SK-N-SH (cell line): ENCODE results near the gene ASS1. TPM values are rescaled to one million over a fixed set of nuclear protein-coding genes. Genes with fewer than 3 reads are reported as not detected.
A peak's percentile ranks its signal among the peaks of the same experiment; 100 is the strongest.

Source experiments
- CTCF ChIA-PET: fragments of 300-600, 350-600 bp; formaldehyde crosslinking; extraction: SDS; loops from one replicate; lab custom pipeline; 2021; lab: Yijun Ruan, JAX
- POLR2A ChIA-PET: fragments of 350-600 bp; sonication (Branson Sonifier 250); formaldehyde crosslinking; extraction: SDS; loops from one replicate; lab custom pipeline; 2020; ENCODE audit warnings: antibody characterized with exemption, inconsistent platforms; lab: Yijun Ruan, JAX
- DNase-seq: peaks from one replicate; pipeline ENCODE4 v3.0.0; 2012
- H2AFZ ChIP-seq: fragments of 200-600 bp; sonication (generic); 2 replicates; pipeline ENCODE4 v1.8.1; 2016; ENCODE audit warnings: antibody characterized with exemption, mild to moderate bottlenecking, low read depth
- H3F3A ChIP-seq: fragments of 200-600 bp; sonication (generic); replicated peaks from 2 replicates; pipeline ENCODE3; 2016; ENCODE audit warnings: antibody characterized with exemption, mild to moderate bottlenecking; ENCODE audit not compliant: insufficient read depth
- H3K27ac ChIP-seq, 2 experiments: fragments of 200-500 bp in 1 of 2; fragments of 200-600 bp in 1 of 2; sonication (Bioruptor generic) in 1 of 2; sonication (generic), shearing (Covaris generic) in 1 of 2; 2 replicates each; pipeline versions ENCODE4 v1.5.1 to v1.6.1; 2014 to 2016; ENCODE audit warnings: low read depth in 2 of 2, inconsistent platforms in 1 of 2, low read length in 1 of 2, mild to moderate bottlenecking in 1 of 2, mixed read lengths in 1 of 2
- H3K27me3 ChIP-seq: fragments of 200-600 bp; sonication (generic), shearing (Covaris generic); 2 replicates; pipeline ENCODE4 v1.6.1; 2016; ENCODE audit warnings: mixed run types; ENCODE audit not compliant: insufficient read depth
- H3K36me3 ChIP-seq, 2 experiments: fragments of 200-500 bp in 1 of 2; fragments of 200-600 bp in 1 of 2; sonication (Bioruptor generic) in 1 of 2; sonication (generic) in 1 of 2; replicated peaks in 1 of 2; 2 replicates each; pipeline versions ENCODE3 to v1.5.1; 2014 to 2016; ENCODE audit warnings: low read length in 1 of 2, mild to moderate bottlenecking in 1 of 2; ENCODE audit not compliant: insufficient read depth in 2 of 2, control insufficient read depth in 1 of 2
- H3K4me1 ChIP-seq, 2 experiments: fragments of 200-500 bp in 1 of 2; fragments of 200-600 bp in 1 of 2; sonication (Bioruptor generic) in 1 of 2; sonication (generic), shearing (Covaris generic) in 1 of 2; 2 replicates each; pipeline versions ENCODE4 v1.5.1 to v1.6.1; 2014 to 2016; ENCODE audit warnings: low read depth in 1 of 2, low read length in 1 of 2, mixed run types in 1 of 2; ENCODE audit not compliant: insufficient read depth in 2 of 2, control insufficient read depth in 1 of 2
- H3K4me2 ChIP-seq: fragments of 200-600 bp; sonication (generic), shearing (Covaris generic); 2 replicates; pipeline ENCODE4 v1.6.1; 2017; ENCODE audit warnings: mixed run types
- H3K4me3 ChIP-seq, 2 experiments: fragments of 200-500 bp in 1 of 2; fragments of 200-600 bp in 1 of 2; sonication (Bioruptor generic) in 1 of 2; sonication (generic), shearing (Covaris generic) in 1 of 2; 2 replicates each; pipeline versions ENCODE4 v1.5.1 to v1.8.1; 2014 to 2016; ENCODE audit warnings: low read depth in 2 of 2, inconsistent platforms in 1 of 2, low read length in 1 of 2, mild to moderate bottlenecking in 1 of 2, mixed read lengths in 1 of 2, moderate library complexity in 1 of 2
- H3K79me2 ChIP-seq: fragments of 200-600 bp; sonication (generic); 2 replicates; pipeline ENCODE4 v1.8.1; 2017; ENCODE audit warnings: mild to moderate bottlenecking; ENCODE audit not compliant: insufficient read depth
- H3K9ac ChIP-seq: fragments of 200-600 bp; sonication (generic); 2 replicates; pipeline ENCODE4 v1.6.1; 2017; ENCODE audit warnings: mixed run types
- H3K9me2 ChIP-seq: fragments of 200-600 bp; sonication (generic); 2 replicates; pipeline ENCODE4 v1.6.1; 2017; ENCODE audit warnings: mixed run types
- H3K9me3 ChIP-seq: fragments of 200-600 bp; sonication (generic); 2 replicates; pipeline ENCODE4 v1.6.1; 2017; ENCODE audit warnings: mixed run types, mild to moderate bottlenecking, moderate library complexity
- H4K20me1 ChIP-seq: fragments of 200-600 bp; sonication (generic); 2 replicates; pipeline ENCODE4 v1.6.1; 2017; ENCODE audit warnings: mild to moderate bottlenecking, mixed run types; ENCODE audit not compliant: insufficient read depth
- CHD2 ChIP-seq: fragments of 150-350 bp; IDR thresholded peaks from 2 replicates; pipeline ENCODE4 v1.6.1; 2018; ENCODE audit warnings: low read length; ENCODE audit not compliant: partially characterized antibody
- GABPA ChIP-seq: IDR thresholded peaks from 2 replicates; pipeline ENCODE4 v1.4.0; 2012; ENCODE audit warnings: low read depth, mild to moderate bottlenecking
- IRF3 ChIP-seq: fragments of 150-350 bp; IDR thresholded peaks from 2 replicates; pipeline ENCODE4 v1.6.1; 2016; ENCODE audit warnings: mild to moderate bottlenecking, low read depth, low read length
- MAX ChIP-seq: IDR thresholded peaks from 2 replicates; pipeline ENCODE4 v1.4.0; 2012; ENCODE audit warnings: low read depth
- MEF2A ChIP-seq: IDR thresholded peaks from 2 replicates; pipeline ENCODE4 v1.4.0; 2012; ENCODE audit warnings: low read depth, borderline replicate concordance
- MXI1 ChIP-seq: IDR thresholded peaks from 2 replicates; pipeline ENCODE4 v1.6.1; 2012; ENCODE audit warnings: mild to moderate bottlenecking, low read depth, low read length, improper control_type of control experiment
- NRF1 ChIP-seq: IDR thresholded peaks from 2 replicates; pipeline ENCODE4 v1.6.1; 2012; ENCODE audit warnings: low read depth, mild to moderate bottlenecking, low read length
- RAD21 ChIP-seq: IDR thresholded peaks from 2 replicates; pipeline ENCODE4 v1.6.1; 2012; ENCODE audit warnings: mild to moderate bottlenecking, low read length
- REST ChIP-seq: IDR thresholded peaks from 2 replicates; pipeline ENCODE4 v1.6.1; 2012; ENCODE audit warnings: mild to moderate bottlenecking, low read depth, low read length, moderate library complexity
- RFX5 ChIP-seq: IDR thresholded peaks from 2 replicates; pipeline ENCODE4 v1.6.1; 2012; ENCODE audit warnings: mild to moderate bottlenecking, improper control_type of control experiment, low read length
- RXRA ChIP-seq: IDR thresholded peaks from 2 replicates; pipeline ENCODE4 v1.4.0; 2012; ENCODE audit warnings: low read depth, mild to moderate bottlenecking, borderline replicate concordance
- YY1 ChIP-seq: IDR thresholded peaks from 2 replicates; pipeline ENCODE4 v1.4.0; 2012; ENCODE audit warnings: low read depth, mild to moderate bottlenecking
- WGBS: methylation state at CpG from one replicate; pipeline ENCODE4 v1.1.6; 2017; ENCODE audit warnings: low lambda C conversion rate; 5-methylcytosine and 5-hydroxymethylcytosine counted together
- polyA plus RNA-seq, 3 experiments: library from polyadenylated mRNA; depleted of rRNA; stranded (reverse); fragments of >200 nt; gene quantifications; 2 replicates each; pipeline ENCODE4 v1.2.3, GENCODE V29; 2012

Gene ASS1
- polyA plus RNA-seq, 1 of the 3 experiments (the other 2 are of a cell fraction), result 0.59 TPM

- H3K36me3 ChIP-seq, result no peaks in the 10 kb centered on the region
- no peak for TF ChIP-seq MXI1
- TF ChIP-seq CHD2, result peak; percentile 59
- TF ChIP-seq, all 33 proteins: peak for 1
- 79% methylated on average over 6 of the region's 7 CpGs for WGBS
- H3K27me3 ChIP-seq, result no peaks in the 10 kb centered on the region
- H3K9me2 ChIP-seq, result no peaks in the 10 kb centered on the region
- H3K4me3 ChIP-seq, result no peak overlapping the region
- H3K9me3 ChIP-seq, result no peaks in the 10 kb centered on the region
- no peak overlapping the region for H3K4me2 ChIP-seq
- H2AFZ ChIP-seq, result no peak overlapping the region
- no peaks in the 10 kb centered on the region; a peak in 1 of 4 replicates for H3K4me1 ChIP-seq
- H3K79me2 ChIP-seq, result no peaks in the 10 kb centered on the region
- H3F3A ChIP-seq, result no peaks in the 10 kb centered on the region
- no peak overlapping the region for H3K27ac ChIP-seq
- peak; percentile 58 for DNase-seq
- no peaks in the 10 kb centered on the region for H4K20me1 ChIP-seq
- CTCF ChIA-PET, result no interaction called here
- H3K9ac ChIP-seq, result no peak overlapping the region
- POLR2A ChIA-PET, result no interaction called here
Measured at GRCh38 chr9:130522233-130522808, 77.6 kb downstream of the ASS1 start.

GRCh38 chr9:130523921-130524320, 79.2 kb downstream of the ASS1 start:
- DNase-seq, result peak; percentile 31
- no peaks in the 10 kb centered on the region for H3F3A ChIP-seq
- TF ChIP-seq IRF3, result no peak
- no peak for TF ChIP-seq MAX
- no peak for TF ChIP-seq YY1
- no peak for TF ChIP-seq REST
- TF ChIP-seq MEF2A, result no peak
- no peak for TF ChIP-seq GABPA
- no peak for TF ChIP-seq NRF1
- no peak for TF ChIP-seq RFX5
- TF ChIP-seq RXRA, result no peak
- no peak for TF ChIP-seq RAD21
- TF ChIP-seq, all 33 proteins: peak for 0
- Histone ChIP-seq H3K4me3 (no peak overlapping the region), H4K20me1 (no peaks in the 10 kb centered on the region), H3K4me2 (no peak overlapping the region), H2AFZ (no peak overlapping the region), H3K9me2 (no peaks in the 10 kb centered on the region), H3K9ac (no peak overlapping the region), H3K27me3 (no peaks in the 10 kb centered on the region), H3K79me2 (no peaks in the 10 kb centered on the region), H3K36me3 (no peaks in the 10 kb centered on the region), H3K4me1 (no peaks in the 10 kb centered on the region; a peak in 1 of 4 replicates), H3K27ac (no peak overlapping the region), H3K9me3 (no peaks in the 10 kb centered on the region)
- POLR2A ChIA-PET, result no interaction called here
- CTCF ChIA-PET, result no interaction called here
- 79% methylated on average over 9 of the region's 12 CpGs for WGBS
